GM19043 (cell line): ENCODE data around the gene CCT7.

Experiments used
- ATAC-seq: cut with Tn5 transposase; IDR thresholded peaks from one replicate; pipeline ENCODE4 v1.9.1; 2021; ENCODE audit warnings: low read depth; ENCODE audit not compliant: unreplicated experiment

The CCT7 gene

GRCh38 chr2:73225513-73226360 is 8.4 kb upstream of the CCT7 start:
- no peak for ATAC-seq

DNA sequence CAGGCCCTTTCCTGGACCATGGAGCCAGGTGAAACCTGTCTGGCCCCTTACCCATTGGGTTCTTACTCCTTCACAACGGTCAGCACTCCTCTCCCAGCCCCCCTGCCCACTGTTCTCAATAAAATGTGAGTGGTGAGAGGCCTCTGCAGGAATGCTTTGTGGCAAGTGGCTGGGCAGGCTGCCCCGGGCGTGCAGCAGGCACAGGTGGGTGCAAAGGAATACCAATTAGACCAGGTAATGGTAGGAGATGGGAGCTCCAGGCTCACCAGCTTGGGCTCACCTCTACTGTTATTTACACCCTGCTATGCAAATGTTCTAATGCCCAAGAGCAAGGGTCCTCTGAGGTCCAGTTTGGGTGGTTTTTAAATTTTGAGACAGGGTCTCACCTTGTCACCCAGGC is 7.0 kb upstream of the CCT7 start:
- no peak for ATAC-seq

DNA sequence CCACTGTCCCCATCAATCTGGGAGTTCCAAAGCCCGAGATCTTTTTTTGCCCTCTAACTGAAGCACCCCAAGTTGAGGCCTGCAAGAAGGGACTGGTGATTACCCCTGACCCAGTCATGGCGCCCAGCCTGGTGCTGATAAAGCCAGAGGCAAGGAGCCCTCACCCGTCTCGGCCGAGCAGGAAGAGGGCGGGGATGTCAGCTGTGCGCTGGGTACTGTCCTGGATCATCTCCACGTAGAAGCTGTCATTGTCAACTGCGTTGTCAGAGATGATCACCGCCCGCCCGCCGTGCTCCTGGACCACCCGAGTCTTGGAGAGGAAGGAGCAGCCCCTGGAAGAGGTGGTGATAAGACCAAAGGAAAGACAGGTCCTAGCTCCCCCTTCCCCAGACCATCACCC is 5.5 kb upstream of the CCT7 start:
- no peak for ATAC-seq

GRCh38 chr2:73232403-73233153 is 1.5 kb upstream of the CCT7 start:
- no peak for ATAC-seq

DNA sequence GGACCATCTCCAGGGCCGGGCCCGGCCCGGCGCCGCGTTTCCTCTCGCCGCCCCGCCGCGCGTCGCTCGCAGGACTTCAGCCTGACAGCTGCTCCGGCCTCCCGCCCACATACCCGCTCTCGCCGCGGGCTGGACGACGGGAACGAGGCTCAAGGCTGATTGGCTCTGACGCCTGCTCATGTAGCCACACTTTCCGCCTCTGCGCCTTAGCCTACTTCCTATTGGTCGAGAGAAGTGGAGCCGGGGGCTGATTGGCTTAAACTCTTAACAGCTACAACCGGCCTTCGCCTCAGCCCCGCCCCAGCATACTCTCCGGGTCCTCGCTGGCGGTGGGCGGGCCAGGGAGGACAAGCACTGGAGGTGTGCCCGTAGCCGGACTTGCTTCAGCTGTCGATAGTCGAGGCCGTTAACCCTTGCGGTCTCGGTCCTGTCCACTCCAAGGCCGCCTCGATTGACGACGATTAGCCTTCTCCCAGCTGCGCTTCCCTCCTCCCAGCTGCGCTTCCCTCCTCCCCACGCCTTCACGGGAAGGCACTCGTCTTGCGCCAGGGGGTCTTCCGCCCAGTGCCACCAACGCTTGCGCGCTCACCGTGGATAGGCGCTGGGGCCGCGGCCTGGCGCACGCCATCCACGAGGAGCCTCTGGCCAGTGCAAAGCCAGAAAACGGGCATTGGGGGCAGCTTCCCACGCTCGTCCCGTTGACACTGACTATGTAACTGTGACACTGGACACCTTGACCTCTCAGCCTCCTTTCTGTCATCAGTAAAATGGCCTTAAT is 765 bp upstream of the CCT7 start, which contains the start of gene PRADC1:
TSS of gene PRADC1 (minus strand) at position 86 of the 778 bp plus-strand sequence. CDS start at position 7, 79 bp downstream.
- peak; percentile 91 for ATAC-seq

- ATAC-seq: no peak
Measured at GRCh38 chr2:73235315-73236028, 1.4 kb downstream of the CCT7 start.

- no peak for ATAC-seq
Measured at GRCh38 chr2:73237168-73237567, 3.1 kb downstream of the CCT7 start.

- ATAC-seq: no peak
Measured at GRCh38 chr2:73238149-73238548, 4.0 kb downstream of the CCT7 start.

- ATAC-seq: no peak
Measured at GRCh38 chr2:73238976-73239375, 4.9 kb downstream of the CCT7 start.

- no peak for ATAC-seq
Measured at GRCh38 chr2:73239776-73240175, 5.7 kb downstream of the CCT7 start.

GRCh38 chr2:73243884-73244570 is 9.9 kb downstream of the CCT7 start:
- ATAC-seq: no peak

DNA sequence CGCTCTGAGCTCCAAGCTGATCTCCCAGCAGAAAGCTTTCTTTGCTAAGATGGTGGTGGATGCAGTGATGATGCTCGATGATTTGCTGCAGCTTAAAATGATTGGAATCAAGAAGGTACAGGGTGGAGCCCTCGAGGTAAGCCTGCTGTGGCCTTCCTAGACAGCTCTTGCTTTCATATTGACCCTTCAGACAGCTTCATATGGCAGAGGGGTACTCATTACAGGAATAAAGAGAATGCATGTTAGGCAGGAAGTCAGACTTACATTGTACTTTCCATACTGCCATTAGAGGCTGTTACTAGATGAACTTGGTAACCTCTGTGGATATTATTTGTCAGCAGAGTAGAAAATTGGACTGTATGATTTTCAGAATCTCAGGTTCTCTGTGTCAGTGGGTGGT is 10.5 kb downstream of the CCT7 start:
- ATAC-seq: no peak

DNA sequence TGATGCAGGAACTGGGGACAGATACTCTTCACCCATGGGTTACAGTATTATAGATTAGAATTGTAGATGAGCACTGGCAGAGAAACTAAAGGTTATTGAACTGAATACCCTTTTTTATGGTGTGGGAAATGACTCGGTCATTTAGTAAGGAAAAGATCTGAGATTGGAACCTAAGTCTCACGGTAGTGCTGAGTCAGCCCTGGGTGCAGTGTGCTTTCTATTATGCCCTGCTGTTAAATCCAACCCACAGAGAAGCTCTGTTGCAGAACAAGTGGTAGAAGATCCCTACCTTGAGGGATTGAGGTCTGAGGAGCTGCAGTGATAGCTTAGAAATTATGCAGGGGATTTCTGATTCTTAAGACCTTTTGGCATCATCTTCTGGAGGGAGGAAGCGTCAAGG is 12.7 kb downstream of the CCT7 start:
- ATAC-seq: no peak

DNA sequence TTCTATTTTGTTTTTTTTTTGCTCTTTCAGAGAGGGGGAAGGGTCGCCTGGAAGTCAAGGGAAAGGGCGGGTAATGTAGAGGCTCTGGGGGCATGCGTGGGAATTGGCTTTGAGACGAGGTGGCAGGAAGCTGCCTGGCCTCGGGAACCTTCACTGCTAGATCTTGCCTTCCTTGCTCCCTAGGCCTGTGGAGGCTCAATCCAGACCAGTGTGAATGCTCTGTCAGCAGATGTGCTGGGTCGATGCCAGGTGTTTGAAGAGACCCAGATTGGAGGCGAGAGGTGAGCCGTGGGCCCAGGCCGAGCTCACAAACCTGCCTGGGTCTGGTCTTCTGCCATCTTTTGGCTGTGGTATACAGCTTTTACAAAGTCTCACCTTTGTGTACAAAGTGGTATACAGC is 15.5 kb downstream of the CCT7 start:
- no peak for ATAC-seq

- no peak for ATAC-seq
Measured at GRCh38 chr2:73250872-73251846, 17.1 kb downstream of the CCT7 start.

- ATAC-seq: no peak
Measured at GRCh38 chr2:73252238-73253027, 18.3 kb downstream of the CCT7 start.

- no peak for ATAC-seq
Measured at GRCh38 chr2:73253400-73253799, 19.3 kb downstream of the CCT7 start.

DNA sequence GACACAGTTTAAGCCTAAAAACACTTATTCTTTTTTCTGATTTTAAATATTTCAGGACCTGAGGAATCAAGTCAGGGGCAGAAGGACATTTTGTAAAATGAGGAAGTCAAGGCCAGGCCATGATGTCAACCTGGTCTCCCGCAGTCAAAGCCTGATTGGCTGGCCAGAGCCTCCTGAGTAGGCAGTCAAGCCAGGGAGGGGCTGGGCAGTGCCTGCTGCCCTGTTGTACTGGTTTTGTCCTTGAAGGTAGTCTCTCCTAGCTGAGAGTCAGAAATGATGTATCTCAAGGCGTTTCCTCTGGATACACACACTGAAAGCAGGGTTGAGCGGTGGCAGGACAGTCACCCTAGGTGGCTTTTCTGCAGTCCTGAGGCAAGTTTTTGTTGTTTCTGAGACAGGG is 19.8 kb downstream of the CCT7 start:
- no peak for ATAC-seq
